ENCODE measurements around the gene PALLD.

DNA sequence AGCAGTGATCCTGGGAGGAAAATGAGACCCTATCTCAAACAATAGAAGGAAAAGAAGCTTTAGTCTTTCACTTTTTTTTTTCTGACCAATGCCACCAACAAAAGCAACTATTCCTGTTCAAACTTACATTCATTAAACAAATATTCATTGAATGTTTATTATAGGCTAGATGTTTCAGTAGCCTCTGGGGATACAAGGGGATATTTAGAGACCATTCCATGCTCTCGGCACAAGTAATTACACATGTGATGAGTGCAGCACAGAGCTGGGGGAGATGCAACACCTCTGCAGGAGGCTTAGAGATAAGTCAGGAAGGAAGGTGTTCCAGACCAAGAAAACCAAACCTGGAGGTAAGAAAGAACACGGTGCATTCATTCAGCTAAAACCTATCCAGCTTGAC lies 68.3 kb downstream of the PALLD start:
- TF ChIP-seq, protein P1, sequence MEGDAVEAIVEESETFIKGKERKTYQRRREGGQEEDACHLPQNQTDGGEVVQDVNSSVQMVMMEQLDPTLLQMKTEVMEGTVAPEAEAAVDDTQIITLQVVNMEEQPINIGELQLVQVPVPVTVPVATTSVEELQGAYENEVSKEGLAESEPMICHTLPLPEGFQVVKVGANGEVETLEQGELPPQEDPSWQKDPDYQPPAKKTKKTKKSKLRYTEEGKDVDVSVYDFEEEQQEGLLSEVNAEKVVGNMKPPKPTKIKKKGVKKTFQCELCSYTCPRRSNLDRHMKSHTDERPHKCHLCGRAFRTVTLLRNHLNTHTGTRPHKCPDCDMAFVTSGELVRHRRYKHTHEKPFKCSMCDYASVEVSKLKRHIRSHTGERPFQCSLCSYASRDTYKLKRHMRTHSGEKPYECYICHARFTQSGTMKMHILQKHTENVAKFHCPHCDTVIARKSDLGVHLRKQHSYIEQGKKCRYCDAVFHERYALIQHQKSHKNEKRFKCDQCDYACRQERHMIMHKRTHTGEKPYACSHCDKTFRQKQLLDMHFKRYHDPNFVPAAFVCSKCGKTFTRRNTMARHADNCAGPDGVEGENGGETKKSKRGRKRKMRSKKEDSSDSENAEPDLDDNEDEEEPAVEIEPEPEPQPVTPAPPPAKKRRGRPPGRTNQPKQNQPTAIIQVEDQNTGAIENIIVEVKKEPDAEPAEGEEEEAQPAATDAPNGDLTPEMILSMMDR (IDR thresholded peaks at IDR 0.05) = no peak
- TF ChIP-seq POLR2AphosphoS5 (IDR thresholded peaks at IDR 0.05; ENCODE audit: low read depth, low read length) (no peak), SIN3A (IDR thresholded peaks at IDR 0.05; ENCODE audit: borderline replicate concordance, insufficient read depth, low read depth, low read length) (no peak)
- TF ChIP-seq, protein P2, sequence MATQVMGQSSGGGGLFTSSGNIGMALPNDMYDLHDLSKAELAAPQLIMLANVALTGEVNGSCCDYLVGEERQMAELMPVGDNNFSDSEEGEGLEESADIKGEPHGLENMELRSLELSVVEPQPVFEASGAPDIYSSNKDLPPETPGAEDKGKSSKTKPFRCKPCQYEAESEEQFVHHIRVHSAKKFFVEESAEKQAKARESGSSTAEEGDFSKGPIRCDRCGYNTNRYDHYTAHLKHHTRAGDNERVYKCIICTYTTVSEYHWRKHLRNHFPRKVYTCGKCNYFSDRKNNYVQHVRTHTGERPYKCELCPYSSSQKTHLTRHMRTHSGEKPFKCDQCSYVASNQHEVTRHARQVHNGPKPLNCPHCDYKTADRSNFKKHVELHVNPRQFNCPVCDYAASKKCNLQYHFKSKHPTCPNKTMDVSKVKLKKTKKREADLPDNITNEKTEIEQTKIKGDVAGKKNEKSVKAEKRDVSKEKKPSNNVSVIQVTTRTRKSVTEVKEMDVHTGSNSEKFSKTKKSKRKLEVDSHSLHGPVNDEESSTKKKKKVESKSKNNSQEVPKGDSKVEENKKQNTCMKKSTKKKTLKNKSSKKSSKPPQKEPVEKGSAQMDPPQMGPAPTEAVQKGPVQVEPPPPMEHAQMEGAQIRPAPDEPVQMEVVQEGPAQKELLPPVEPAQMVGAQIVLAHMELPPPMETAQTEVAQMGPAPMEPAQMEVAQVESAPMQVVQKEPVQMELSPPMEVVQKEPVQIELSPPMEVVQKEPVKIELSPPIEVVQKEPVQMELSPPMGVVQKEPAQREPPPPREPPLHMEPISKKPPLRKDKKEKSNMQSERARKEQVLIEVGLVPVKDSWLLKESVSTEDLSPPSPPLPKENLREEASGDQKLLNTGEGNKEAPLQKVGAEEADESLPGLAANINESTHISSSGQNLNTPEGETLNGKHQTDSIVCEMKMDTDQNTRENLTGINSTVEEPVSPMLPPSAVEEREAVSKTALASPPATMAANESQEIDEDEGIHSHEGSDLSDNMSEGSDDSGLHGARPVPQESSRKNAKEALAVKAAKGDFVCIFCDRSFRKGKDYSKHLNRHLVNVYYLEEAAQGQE (IDR thresholded peaks at IDR 0.05; ENCODE audit: insufficient read depth in 1 of 2, low read depth in 2 of 2, low read length in 1 of 2) = no peak

Data from Panc1 (cell line).